ENCODE measurements around the gene RHOA.
A peak's percentile ranks its signal among the peaks of the same experiment; 100 is the strongest.

RHOA gene

DNA sequence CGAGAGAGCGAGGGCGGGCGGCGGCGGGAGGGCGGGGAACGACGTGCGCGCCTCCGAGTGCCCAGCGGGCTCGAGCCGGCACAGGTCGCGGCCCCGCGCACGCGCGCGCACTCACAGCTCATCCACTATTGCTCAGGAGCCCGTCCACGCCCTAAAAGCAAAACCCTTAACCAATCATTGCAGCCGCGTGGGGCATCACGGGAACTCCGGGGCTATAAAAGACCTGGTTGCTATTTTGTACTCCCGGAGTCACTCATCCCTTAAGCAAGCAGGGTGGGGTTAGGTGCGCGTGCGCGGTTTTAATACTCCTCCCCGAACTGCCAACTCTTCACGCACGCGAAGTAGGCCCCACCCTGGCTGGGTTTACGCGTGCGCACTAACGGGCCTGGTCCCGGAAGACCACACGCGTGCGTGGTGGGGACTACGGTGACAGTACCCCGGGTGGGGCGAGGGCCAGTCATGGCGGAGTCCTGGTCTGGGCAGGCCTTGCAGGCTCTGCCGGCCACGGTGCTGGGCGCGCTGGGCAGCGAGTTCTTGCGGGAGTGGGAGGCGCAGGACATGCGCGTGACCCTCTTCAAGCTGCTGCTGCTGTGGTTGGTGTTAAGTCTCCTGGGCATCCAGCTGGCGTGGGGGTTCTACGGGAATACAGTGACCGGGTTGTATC is at the start of gene RHOA, which contains the start of gene TCTA:
Gene RHOA (minus strand): TSS at position 9 of the 664 bp plus-strand sequence. CDS start 36,387 bp downstream, outside the sequence.
Gene TCTA (plus strand): TSS at position 456 of the 664 bp plus-strand sequence. CDS start 4 bp downstream, at position 460.
- peak; percentile 99 for DNase-seq

DNA sequence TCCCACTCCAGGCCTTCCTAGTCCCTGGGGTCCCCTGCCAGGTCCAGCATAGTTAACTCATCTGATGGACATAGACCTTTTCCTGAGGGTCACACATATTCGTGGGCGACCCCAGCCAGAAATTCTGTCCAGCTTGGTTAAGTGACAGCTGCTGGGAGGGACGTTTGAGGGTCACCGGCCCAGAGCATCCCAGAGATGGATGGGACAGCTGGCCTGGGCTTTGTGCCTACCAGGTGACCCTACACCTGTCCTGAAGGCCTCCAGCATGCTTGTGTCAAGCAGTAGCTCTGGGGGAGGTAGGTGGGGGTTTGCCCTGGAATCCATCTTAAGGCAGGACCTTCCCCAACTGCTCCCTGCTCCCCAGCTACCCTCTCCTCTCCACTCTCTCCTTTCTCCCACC is 49.2 kb upstream of the RHOA start:
- DNase-seq: no peak

DNA sequence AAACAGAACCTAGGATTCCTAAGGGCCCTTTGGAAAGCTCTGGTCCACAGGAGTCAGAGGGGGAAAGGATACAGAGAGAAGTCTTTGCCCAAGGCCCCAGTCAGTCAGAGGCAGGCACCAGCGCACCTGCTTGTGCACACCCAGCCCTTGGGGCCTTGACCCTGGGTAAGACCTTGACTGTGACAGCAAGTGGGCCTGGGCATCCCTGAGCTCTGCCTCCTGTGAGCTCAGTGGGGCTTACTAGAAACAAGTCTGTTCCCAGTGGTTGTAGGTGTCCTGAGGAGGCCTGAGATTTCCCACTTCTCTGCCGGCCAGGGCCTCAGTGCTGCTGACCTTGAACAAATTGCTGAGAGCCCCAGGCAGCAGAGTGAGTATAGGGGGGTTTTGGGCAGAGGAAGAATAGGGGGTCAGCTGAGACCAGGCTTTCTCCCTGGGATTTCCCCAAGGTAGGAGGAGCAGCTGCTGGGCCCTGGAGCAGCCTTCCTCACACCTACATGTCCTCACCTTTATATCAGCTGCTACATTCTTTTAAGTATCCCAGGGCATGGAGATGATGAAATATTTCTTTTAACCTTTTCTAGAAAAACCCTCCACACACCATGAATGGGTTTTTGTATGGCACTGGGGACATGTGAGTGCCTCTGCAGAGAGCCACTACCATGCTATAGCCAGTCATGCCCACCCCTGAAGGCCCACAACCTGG is 48.6 kb upstream of the RHOA start:
- no peak for DNase-seq

DNA sequence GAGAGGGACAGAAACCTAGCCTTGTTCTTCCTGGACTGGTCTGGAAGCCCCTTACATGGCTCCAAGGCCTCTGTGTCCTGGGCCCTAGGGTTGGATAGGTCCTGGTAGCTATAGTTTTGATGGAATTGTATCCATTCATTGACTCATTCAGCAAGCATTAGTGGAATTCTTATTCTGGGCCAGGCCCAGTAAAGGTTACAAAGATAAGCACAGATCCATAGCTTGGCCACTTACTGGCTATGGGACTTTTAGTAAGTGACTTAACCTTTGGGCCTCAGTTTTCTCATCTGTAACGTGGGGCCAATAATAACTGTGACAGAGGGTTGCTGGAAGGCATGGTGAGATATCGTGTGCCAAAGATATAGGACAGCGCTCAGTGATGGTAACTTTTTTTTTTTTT is 44.7 kb upstream of the RHOA start:
- no peak for DNase-seq

DNA sequence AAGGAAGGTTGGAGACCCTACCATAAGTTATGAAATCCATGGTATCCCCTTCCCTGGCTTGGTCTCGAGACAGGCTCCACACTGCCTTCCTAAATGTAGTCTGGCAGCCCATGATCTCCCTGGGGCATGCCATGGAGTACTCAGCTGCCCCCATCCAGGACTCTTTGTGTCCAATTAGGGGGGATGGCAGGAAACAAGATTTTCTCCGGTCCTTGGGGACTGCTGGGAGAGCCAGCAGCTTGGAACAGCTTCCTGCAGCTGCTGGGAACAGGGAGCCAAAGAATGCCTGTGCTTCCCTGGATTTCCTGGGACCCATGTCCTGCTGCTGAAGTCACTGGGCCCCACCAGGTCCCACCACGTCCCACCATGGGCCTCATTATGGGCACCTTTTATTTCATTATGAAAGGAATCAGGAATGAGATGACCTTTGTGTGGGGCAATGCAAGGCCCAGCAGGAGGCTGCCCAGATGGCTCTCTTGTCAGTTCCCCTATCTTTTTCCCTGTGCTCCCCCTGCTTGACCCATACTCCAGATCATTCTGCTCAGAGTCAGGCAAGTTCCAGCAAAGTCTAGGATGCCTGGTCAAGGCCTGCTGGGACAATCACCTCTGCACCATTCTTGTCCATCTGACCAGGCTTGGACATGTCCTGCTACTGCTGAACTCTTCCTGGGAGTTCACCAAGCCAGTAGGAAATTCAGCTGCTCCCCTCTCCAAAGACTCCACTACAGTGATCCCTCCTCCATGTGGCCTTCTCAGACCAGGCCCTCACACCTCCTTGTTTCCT is 43.3 kb upstream of the RHOA start:
- no peak for DNase-seq

DNA sequence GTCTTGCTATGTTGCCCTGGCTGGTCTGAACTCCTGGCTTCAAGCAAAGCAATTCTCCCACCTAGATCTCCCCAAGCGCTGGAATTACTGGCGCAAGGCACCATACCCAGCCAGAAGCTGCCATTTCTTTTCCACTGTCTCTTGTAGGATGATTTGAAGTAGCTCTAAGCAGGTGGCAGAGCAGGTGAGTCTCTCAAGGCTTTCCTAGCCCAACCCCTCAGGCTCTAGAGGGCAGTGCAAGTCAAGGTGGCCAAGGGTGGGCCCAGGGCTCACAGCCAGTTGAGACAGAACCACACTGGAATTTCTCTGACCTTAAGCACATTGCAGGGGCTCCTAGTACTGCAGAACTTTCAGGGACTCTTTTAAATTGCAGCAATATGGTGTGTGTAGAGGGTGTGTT is 42.7 kb upstream of the RHOA start:
- no peak for DNase-seq

DNA sequence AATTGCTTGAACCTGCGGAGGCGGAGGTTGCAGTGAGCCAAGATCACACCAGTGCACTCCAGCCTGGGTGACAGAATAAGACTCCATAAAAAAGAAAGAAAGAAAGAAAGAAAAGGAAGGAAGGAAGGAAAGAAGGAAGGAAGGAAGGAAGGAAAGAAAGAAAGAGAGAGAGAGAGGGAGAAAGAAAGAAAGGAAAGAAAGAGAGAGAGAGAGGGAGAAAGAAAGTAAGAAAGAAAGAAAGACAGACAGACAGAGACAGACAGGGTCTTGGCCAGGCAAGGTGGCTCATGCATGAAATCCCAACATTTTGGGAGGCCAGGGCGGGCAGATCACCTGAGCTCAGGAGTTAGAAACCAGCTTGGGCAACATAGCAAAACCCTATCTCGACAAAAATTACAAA is 41.8 kb upstream of the RHOA start:
- no peak for DNase-seq

DNA sequence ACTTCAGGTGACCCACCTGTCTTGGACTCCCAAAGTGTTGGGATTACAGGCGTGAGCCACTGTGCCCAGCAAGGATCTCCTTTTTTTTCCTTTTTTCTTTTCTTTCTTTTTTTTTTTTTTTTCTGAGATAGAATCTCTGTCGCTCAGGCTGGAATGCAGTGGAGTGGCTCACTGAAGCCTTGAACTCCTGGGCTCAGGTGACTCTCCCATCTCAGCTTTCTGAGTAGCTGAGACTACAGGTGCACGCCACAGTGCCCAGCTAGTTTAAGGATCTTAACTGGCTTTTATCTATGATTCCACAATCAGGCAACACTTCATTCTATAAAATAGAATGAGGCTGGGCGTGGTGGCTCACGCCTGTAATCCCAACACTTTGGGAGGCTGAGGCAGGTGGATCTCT is 33.6 kb upstream of the RHOA start:
- no peak for DNase-seq

DNA sequence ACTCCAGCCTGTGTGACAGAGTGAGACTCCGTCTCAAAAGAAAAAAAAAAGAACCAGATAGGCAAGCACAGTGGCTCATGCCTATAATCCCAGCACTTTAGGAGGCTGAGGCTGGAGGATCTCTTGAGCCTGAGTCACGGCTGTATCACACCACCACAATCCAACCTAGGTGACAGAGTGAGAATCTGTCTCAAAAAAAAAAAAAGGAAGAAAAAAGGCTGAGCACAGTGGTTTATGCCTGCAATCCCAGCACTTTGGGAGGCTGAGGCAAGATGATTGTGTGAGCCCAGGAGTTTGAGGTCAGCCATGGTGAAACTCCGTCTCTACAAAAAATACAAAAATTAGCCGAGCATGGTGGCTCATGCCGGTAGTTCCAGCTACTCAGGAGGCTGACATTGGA is 23.0 kb upstream of the RHOA start:
- DNase-seq: no peak

DNA sequence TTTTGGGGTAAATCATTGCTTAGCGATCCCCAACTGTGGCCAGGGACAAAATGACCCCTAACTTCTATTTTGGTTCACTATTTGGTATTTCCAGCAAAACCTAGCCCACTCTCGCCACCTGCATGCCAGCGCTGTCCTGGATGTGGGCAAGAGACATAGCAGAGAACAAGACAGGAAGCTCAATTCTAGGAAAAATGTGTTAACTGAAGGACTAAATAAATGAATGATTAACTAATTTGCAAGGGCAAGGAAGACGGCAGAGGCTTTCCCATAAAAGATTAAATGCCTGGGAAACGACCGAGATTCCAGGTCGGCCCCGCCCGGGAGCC is 16.9 kb upstream of the RHOA start:
- DNase-seq: no peak

DNA sequence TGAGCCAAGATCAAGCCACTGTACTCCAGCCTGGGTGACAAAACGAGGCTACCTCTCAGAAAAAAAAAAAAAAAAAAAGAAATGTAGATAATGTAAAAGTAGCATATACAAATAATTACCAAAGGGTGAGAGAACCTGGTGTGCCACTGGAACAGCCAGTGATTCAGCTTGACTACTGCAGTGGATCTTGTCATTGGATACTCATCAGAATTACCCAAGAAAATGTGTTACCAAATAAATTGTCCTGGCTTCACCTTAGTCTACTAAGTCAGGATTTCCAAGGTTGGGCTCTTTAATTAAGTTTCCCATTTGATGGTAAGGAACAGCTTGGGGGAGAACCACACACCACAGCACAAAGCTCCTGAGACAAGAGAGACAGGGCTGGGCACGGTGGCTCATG is 15.8 kb upstream of the RHOA start:
- DNase-seq: no peak

DNA sequence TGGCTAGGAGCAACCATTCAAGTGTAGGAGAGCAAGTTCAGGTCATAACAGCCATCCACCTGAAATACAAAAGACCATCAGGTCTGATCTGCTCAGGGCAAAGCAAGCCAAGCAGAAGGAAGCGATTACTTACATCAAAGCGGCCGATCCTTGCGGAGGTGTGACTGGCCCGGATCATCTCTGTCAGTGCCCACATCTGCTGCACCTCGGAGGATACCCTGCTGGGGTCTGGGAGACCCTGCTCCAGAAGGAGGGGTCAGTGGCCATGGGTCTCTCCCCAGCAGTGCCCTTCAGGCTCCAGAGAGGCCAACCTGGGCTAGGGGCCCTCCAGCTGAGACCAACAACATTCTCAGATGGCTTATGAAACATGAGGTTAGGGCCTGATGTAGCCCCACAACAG is 13.0 kb upstream of the RHOA start:
- no peak for DNase-seq

DNA sequence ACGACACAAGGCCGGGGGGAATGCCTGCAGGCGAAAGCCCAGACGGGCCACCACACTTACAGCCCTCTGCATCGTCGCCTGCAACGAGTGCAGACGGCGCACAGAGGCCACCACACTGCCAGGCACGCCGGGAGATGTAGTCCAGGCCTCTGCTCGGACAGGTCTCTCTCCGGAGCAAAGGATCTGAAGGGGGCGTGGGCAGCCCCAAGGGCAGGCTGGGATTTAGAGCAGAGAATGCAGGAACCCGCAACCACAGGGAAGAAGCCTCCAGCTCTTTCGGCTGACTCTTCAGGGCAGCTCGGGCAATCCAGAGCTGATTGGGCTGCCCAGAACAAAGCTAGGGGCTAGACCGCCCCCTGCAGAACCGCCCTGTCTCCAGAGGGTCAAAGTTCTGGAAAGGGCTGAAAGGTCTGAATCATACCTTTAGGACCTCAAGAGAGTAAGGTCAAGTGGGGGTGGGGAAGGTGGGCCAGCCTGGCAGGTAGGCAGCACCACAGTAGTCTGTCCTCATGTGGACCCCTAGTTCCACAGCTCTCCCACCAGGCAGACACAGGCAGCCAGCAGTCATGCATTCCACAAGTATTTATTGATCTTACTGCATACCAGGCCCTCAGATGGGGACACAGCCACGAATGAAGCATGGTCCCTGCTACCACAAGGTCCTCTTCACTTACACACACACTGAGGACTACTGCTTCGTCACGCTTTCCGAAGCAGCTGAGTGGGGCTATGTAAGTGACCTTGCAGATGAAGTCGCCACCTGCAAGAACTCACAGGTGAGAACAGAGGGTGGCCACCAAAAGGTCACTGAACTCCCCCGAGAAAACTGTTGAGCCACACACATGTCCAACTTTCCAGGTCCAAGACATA is 10.8 kb upstream of the RHOA start, which contains the start of gene AMT:
Gene AMT (minus strand): TSS at position 95 of the 870 bp plus-strand sequence. CDS start 23 bp downstream, at position 72.
- DNase-seq: no peak

DNA sequence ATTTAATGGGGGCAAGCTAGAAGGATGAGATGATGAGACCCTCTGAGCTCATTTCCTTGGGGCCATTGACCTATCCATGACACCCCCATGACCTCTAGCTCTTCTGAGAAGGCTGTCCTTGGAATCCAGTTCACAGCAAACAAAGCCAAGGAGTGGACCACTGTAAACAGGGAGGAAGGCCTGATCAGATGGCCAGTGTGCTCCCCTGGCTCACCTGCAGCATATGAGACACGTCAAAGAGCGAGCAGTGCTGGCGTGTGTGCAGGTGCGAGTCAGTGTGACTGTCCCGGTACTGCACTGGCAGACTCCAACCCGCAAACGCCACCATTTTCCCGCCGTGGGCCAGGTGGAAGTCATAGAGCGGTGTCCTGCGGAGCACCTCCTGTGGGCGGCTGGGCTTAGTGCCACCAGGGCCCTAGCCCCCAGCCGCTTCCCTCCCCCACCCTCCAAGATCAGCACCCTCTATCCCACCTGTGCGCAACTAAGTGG is 10.2 kb upstream of the RHOA start:
- no peak for DNase-seq

DNA sequence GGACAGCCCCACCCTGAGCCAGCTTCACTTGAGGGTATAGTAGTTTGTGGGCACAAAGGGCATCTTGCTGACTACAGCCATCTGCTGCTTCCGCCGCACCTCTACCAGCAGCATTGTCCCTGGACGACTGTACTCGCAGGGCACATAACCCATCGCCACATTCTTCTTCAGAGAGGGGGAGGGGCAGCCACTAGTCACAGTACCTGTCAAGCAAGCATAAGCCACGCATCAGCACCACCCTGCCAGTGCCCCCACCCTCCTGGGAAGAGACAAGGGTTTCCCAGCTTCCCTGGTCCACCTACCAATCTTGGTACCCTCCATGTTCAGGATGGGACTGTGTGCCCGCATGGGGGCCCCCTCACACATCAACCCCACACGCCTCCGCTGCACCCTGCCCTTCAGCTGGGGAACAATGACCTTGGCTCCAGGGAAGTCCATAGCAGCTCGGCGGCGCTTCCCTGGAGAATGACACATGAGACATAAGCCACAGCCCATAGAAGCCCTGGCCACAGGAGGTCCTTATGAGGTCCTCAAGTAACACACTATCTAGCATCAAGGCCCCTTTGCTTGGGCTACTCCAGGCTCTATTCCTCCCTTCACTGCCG is 5.8 kb upstream of the RHOA start:
- DNase-seq: no peak

DNA sequence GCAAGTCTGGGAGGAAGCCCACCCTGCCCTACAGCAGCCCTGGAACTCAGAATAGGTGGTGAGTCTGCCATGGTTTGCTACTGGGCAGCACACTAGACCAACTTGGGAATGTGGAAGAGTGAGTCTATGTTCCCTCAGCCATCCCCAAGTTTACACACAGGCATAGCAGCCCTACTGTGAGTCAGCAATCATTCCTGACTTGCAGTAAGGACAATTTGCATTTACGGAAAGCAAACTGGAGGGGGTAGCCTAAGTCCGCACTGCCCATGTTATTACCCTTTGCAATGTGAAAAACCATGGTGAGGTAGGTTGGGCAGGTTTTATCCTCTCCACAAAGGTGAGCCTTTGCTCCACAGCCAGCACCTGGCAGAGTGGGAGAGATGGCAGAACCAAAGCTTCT is 5.1 kb upstream of the RHOA start:
- no peak for DNase-seq

DNA sequence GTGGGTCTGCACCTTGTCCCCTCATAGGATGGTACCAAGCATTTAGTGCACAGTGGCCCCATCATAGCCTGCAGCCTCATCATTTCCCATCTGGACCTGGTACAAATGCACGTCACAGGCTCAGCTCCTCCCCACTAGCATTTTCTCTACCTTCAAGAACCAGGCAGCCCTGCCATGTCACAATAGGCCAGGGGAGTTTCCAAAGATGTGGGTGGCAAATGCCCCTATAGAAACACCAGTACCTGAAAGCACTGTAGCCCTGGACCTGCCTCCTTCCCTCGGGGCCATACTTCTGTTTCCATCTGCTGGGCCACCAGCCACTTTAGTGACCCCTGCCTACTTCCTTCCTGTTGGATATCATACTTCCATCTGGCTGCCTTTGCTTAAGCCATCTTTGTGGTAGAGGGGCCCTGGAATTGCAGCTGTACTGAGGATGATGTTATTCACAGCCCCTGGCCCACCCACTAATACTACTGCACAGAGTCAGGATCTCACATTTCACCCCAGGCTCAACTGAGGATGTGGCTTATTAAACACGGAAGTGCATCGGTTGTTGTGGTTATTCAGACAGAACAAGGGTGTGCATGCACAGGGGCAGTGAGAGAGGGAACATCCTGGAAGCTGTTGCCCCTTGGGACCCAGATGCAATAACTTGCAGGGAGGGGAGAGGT is 4.3 kb upstream of the RHOA start:
- peak; percentile 89 for DNase-seq

DNA sequence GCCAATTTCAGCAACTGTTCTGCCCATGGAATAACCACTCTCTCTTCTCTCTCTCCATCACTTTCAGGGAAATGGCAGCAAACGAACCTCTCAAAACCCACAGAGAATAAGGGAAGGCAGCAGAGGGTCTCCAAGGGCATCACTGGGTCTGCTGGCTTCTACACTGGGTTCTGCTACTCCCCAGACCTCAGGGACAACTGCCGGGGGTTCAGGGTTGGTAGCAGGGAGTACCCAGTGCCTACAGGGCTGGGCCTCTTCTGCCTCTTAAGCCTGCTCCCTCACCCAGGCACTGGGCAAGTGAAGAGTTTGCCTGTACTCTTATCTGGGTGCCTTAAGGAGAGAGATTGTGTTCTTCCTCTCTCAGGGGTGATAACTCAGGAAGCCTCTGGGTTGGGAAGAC is 3.0 kb upstream of the RHOA start:
- DNase-seq: no peak

DNA sequence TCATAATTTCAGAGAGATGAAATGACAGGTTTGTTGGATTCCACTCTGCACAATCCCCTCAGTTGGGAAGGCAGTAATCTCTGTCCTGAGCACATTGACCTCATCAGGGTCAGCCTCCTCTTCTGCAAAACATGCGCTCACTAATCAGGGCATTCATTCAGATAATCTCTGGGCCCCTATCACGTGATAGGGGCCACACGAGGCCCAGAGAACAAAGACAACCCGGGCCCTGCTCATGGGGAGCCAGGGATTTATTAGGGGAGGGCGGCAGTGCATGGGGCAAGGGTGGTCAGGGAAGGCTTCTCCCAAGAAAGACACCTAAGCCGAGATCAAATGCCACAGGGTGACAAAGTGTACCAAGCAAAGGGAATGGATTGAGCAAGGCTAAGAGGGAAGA is 1.6 kb upstream of the RHOA start:
- DNase-seq: no peak

DNA sequence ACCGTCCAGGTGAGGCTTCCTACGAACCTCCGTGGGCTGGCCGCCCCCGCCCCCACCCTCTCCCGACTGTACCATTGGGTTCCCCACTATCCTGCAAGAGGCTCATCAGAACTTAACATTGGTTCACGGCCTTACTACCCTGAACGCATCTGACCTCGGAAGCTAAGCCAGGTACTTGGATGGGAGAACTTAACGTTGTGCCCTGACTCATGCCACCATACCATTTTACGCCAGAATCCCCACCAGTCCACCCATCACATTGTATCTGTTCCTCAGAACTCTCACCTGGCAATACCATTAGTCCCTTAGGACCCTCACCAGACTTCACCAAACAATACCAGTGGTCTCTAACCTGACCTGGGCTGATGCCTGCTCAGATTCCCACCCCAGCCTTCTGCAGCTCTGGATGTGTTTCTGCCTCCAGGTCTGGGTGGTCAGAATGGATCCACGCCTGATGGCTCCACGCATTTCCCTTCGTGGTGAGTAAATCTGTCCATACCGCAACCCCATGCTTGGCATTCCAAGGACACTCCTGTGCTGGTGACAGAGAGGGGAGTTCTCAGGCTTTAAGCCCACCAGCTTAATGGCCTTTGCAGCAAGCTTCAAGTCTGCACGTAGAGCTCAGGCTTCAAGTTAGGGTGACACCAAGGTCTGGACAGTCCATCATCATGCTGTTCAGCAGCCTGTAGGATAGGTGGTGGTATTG is 1.0 kb upstream of the RHOA start:
- DNase-seq: no peak

DNA sequence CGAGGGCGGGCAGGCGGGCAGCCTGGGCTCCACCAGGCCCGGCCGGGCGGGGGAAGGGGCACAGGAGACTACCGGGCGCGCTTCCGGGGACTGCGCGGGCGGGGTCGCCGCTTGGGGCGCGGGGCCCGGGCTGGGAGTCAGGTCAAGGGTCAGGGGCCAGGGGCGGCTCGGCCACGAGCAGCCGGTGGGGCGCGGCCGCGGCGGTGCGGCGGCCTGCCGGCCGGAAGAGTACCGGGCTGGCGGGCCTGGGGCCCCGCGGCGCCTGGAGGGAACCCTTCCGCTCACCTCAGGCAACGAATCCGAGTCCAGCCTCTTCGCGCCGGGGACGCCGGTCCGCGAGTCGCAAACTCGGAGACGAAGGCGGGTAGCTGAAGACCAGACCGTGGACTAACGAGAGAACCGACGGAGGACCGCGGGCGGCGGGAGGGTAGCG is 225 bp downstream of the RHOA start:
- DNase-seq: peak; percentile 87

Measured in activated effector memory CD4-positive, alpha-beta T cell treated with anti-CD3 and anti-CD28 coated beads, Interleukin-2, amount 50 U/mL, for 16 hours (primary cell).